Fibroblast of lung (primary cell): ENCODE data around the gene MUC2.

ENCODE experiments used
- CTCF ChIP-seq, 2 donors: IDR thresholded peaks in 1 of 2; conservative IDR thresholded peaks in 1 of 2; 1 replicate in 1 of 2; 2 replicates in 1 of 2; pipeline ENCODE4 v1.5.1; 2011 to 2012; ENCODE audit warnings: low read length in 2 of 2, control low read depth in 1 of 2, inconsistent platforms in 1 of 2, low read depth in 1 of 2, mild to moderate bottlenecking in 1 of 2
- EZH2 ChIP-seq: IDR thresholded peaks from 2 replicates; pipeline ENCODE4 v1.5.1; 2012; ENCODE audit warnings: low read length, control low read depth, mild to moderate bottlenecking; ENCODE audit errors: missing control alignments

- TF ChIP-seq CTCF (conservative IDR thresholded peaks at IDR 0.05 in 1 of 2, IDR thresholded peaks at IDR 0.05 in 1 of 2; ENCODE audit: low read depth in 1 of 2, low read length in 2 of 2) (no peak), EZH2 (no peak)
Measured at GRCh38 chr11:1116104-1116503, 41.4 kb downstream of the MUC2 start.
